WTC11 (cell line): Measurements from ENCODE around the gene RDH8.

Source experiments
- CTCF ChIP-seq: fragments of 200-600 bp; IDR thresholded peaks from 2 replicates; pipeline ENCODE4 v1.8.0; 2022; ENCODE audit warnings: antibody characterized with exemption
- E2F1 ChIP-seq: sonication (generic); formaldehyde crosslinking; IDR thresholded peaks from 2 replicates; pipeline ENCODE4 v1.8.0; 2022; ENCODE audit warnings: mild to moderate bottlenecking, missing genetic modification reagents
- FOXJ3 ChIP-seq: sonication (generic); formaldehyde crosslinking; IDR thresholded peaks from 2 replicates; pipeline ENCODE4 v1.9.0; 2021; ENCODE audit warnings: missing genetic modification reagents, mild to moderate bottlenecking, borderline replicate concordance
- FOXP4 ChIP-seq: sonication (generic); formaldehyde crosslinking; IDR thresholded peaks from 2 replicates; pipeline ENCODE4 v1.8.0; 2022; ENCODE audit warnings: mild to moderate bottlenecking, missing genetic modification reagents
- MAX ChIP-seq: sonication (generic); formaldehyde crosslinking; IDR thresholded peaks from 2 replicates; pipeline ENCODE4 v1.8.0; 2022; ENCODE audit warnings: mild to moderate bottlenecking, missing genetic modification reagents
- NR1H2 ChIP-seq: sonication (generic); formaldehyde crosslinking; IDR thresholded peaks from 2 replicates; pipeline ENCODE4 v1.9.0; 2021; ENCODE audit warnings: mild to moderate bottlenecking, moderate library complexity, missing genetic modification reagents
- ZNF121 ChIP-seq: sonication (generic); formaldehyde crosslinking; IDR thresholded peaks from 2 replicates; pipeline ENCODE4 v1.8.0; 2023; ENCODE audit warnings: missing genetic modification reagents
- ZNF423 ChIP-seq: fragments of 250-450 bp; sonication (Bioruptor Pico); IDR thresholded peaks from 2 replicates; pipeline ENCODE4 v2.1.2; 2022; ENCODE audit warnings: mild to moderate bottlenecking, moderate library complexity
- TF ChIP-seq, protein P1 (sequence below): sonication (generic); formaldehyde crosslinking; IDR thresholded peaks from 2 replicates; pipeline ENCODE4 v1.8.1; 2022; ENCODE audit warnings: low read depth, missing genetic modification reagents, borderline replicate concordance
- TF ChIP-seq, protein P2 (sequence below): sonication (generic); formaldehyde crosslinking; IDR thresholded peaks from 2 replicates; pipeline ENCODE4 v1.8.1; 2023; ENCODE audit warnings: mild to moderate bottlenecking, missing genetic modification reagents, moderate library complexity
- TF ChIP-seq, protein P3 (sequence below): sonication (generic); formaldehyde crosslinking; IDR thresholded peaks from 2 replicates; pipeline ENCODE4 v1.8.0; 2023; ENCODE audit warnings: missing genetic modification reagents
- TF ChIP-seq, protein P4 (sequence below): sonication (generic); formaldehyde crosslinking; IDR thresholded peaks from 2 replicates; pipeline ENCODE4 v1.8.1; 2023; ENCODE audit warnings: mild to moderate bottlenecking, missing genetic modification reagents
- TF ChIP-seq, protein P5 (sequence below): sonication (generic); formaldehyde crosslinking; IDR thresholded peaks from 2 replicates; pipeline ENCODE4 v1.8.1; 2022; ENCODE audit warnings: mild to moderate bottlenecking, moderate library complexity, missing genetic modification reagents
- TF ChIP-seq, protein P6 (sequence below): sonication (generic); formaldehyde crosslinking; conservative IDR thresholded peaks from 2 replicates; pipeline ENCODE4 v1.8.1; 2022; ENCODE audit warnings: mild to moderate bottlenecking, missing genetic modification reagents

- TF ChIP-seq, protein P1, sequence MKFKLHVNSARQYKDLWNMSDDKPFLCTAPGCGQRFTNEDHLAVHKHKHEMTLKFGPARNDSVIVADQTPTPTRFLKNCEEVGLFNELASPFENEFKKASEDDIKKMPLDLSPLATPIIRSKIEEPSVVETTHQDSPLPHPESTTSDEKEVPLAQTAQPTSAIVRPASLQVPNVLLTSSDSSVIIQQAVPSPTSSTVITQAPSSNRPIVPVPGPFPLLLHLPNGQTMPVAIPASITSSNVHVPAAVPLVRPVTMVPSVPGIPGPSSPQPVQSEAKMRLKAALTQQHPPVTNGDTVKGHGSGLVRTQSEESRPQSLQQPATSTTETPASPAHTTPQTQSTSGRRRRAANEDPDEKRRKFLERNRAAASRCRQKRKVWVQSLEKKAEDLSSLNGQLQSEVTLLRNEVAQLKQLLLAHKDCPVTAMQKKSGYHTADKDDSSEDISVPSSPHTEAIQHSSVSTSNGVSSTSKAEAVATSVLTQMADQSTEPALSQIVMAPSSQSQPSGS, result no peak
- no peak for TF ChIP-seq CTCF
- TF ChIP-seq NR1H2, result no peak
- no peak for TF ChIP-seq E2F1 (CRISPR knock-in tag)
- TF ChIP-seq, protein P2, sequence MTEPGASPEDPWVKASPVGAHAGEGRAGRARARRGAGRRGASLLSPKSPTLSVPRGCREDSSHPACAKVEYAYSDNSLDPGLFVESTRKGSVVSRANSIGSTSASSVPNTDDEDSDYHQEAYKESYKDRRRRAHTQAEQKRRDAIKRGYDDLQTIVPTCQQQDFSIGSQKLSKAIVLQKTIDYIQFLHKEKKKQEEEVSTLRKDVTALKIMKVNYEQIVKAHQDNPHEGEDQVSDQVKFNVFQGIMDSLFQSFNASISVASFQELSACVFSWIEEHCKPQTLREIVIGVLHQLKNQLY (CRISPR knock-in tag), result no peak
- TF ChIP-seq MAX, result no peak
- TF ChIP-seq, protein P3, sequence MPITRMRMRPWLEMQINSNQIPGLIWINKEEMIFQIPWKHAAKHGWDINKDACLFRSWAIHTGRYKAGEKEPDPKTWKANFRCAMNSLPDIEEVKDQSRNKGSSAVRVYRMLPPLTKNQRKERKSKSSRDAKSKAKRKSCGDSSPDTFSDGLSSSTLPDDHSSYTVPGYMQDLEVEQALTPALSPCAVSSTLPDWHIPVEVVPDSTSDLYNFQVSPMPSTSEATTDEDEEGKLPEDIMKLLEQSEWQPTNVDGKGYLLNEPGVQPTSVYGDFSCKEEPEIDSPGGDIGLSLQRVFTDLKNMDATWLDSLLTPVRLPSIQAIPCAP (CRISPR knock-in tag), result no peak
- TF ChIP-seq ZNF121 (CRISPR knock-in tag), result no peak
- TF ChIP-seq ZNF423 (CRISPR knock-in tag), result no peak
- no peak for TF ChIP-seq FOXJ3 (CRISPR knock-in tag)
- TF ChIP-seq, protein P4, sequence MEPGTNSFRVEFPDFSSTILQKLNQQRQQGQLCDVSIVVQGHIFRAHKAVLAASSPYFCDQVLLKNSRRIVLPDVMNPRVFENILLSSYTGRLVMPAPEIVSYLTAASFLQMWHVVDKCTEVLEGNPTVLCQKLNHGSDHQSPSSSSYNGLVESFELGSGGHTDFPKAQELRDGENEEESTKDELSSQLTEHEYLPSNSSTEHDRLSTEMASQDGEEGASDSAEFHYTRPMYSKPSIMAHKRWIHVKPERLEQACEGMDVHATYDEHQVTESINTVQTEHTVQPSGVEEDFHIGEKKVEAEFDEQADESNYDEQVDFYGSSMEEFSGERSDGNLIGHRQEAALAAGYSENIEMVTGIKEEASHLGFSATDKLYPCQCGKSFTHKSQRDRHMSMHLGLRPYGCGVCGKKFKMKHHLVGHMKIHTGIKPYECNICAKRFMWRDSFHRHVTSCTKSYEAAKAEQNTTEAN, result no peak
- TF ChIP-seq, protein P5, sequence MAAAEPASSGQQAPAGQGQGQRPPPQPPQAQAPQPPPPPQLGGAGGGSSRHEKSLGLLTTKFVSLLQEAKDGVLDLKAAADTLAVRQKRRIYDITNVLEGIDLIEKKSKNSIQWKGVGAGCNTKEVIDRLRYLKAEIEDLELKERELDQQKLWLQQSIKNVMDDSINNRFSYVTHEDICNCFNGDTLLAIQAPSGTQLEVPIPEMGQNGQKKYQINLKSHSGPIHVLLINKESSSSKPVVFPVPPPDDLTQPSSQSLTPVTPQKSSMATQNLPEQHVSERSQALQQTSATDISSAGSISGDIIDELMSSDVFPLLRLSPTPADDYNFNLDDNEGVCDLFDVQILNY, result no peak
- TF ChIP-seq, protein P6, sequence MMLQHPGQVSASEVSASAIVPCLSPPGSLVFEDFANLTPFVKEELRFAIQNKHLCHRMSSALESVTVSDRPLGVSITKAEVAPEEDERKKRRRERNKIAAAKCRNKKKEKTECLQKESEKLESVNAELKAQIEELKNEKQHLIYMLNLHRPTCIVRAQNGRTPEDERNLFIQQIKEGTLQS (CRISPR knock-in tag), result no peak
- TF ChIP-seq FOXP4 (CRISPR knock-in tag), result no peak
Measured at GRCh38 chr19:10010247-10010691, 3.0 kb upstream of the RDH8 start, which contains the start of gene COL5A3.
